T-helper 17 cell (primary cell): ENCODE measurements around the gene PRPF40B. TPM values are rescaled to one million over a fixed set of nuclear protein-coding genes. Genes with fewer than 3 reads are reported as not detected.
A peak's percentile ranks its signal among the peaks of the same experiment; 100 is the strongest.

ENCODE experiments used
- ATAC-seq: fragments of 150-1000 bp; cut with Tn5 transposase; 2 replicates; pipeline ENCODE4 v1.10.0; 2021; ENCODE audit warnings: mild to moderate bottlenecking, moderate library complexity
- DNase-seq, 3 donors: peaks; one replicate each; pipeline versions ENCODE4 v3.0.0 to v3.0.0-alpha.2; 2020 to 2021
- H3K9me3 ChIP-seq: one replicate; pipeline ENCODE4 v1.7.0; 2013; ENCODE audit warnings: low read length, mild to moderate bottlenecking; ENCODE audit not compliant: control insufficient read depth, poor library complexity, severe bottlenecking
- H3K27ac Mint-ChIP-seq: one replicate; pipeline ENCODE4 v1.8.0; 2022; ENCODE audit warnings: mild to moderate bottlenecking, moderate library complexity, mixed read lengths
- H3K27me3 Mint-ChIP-seq: one replicate; pipeline ENCODE4 v1.8.0; 2022; ENCODE audit warnings: mixed read lengths
- H3K36me3 Mint-ChIP-seq: one replicate; pipeline ENCODE4 v1.8.0; 2022; ENCODE audit warnings: low read depth, mixed read lengths
- H3K4me1 Mint-ChIP-seq: one replicate; pipeline ENCODE4 v1.8.0; 2022; ENCODE audit warnings: mild to moderate bottlenecking, mixed read lengths
- H3K4me3 Mint-ChIP-seq: one replicate; pipeline ENCODE4 v1.8.0; 2022; ENCODE audit warnings: mild to moderate bottlenecking, moderate library complexity, mixed read lengths
- total RNA-seq, 4 donors: library from RNA in 2 of 4; stranded (reverse) in 2 of 4; gene quantifications; one replicate each; pipeline ENCODE4 v1.2.3 and lab custom pipeline; 2022 to 2026

The PRPF40B gene
- total RNA-seq, 2 donors from 2014 or later: 5.6 to 7.1 TPM

DNA sequence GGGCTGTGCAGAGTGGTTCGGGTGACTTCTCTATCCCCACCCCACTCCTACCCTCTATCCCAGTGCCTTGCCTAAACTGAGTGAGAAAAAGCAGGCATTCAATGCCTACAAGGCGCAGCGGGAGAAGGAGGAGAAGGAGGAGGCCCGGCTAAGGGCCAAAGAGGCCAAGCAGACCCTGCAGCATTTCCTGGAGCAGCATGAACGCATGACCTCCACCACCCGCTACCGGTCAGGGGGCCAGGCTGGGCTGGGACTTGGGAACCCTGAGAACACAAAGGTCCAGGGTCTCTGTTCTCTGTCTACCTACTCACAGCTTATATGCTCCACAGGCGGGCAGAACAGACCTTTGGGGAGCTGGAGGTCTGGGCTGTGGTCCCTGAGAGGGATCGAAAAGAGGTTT is 11.7 kb downstream of the PRPF40B start:
- ATAC-seq (no peak), DNase-seq (no peak)
- Mint-ChIP-seq H3K27me3 (no peaks in the 10 kb centered on the region), H3K4me3 (no peak overlapping the region), H3K27ac (no peak overlapping the region), H3K4me1 (peaks cover 19% of the 10 kb centered on the region), H3K36me3 (no peaks in the 10 kb centered on the region)
- no peaks in the 10 kb centered on the region for H3K9me3 ChIP-seq

DNA sequence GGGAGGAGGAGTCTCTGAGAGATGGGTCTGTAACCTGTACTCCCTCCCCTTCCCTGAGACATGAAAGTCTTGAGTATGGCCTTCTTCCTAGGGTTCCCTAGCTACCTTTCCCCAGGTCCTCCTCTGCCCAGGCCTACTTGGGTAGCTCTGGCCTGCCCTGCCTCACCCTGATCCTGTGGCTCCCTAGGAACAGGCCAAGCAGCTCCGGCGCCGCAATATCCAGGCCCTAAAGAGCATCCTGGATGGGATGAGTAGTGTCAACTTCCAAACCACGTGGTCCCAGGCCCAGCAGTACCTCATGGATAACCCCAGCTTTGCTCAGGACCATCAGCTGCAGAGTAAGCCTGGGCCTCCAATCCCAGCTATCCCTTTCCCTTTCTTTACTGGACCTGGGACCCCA is 12.3 kb downstream of the PRPF40B start:
- H3K9me3 ChIP-seq: no peaks in the 10 kb centered on the region
- no peaks in the 10 kb centered on the region for H3K27me3 Mint-ChIP-seq
- no peaks in the 10 kb centered on the region for H3K36me3 Mint-ChIP-seq
- no peak overlapping the region for H3K4me3 Mint-ChIP-seq
- H3K27ac Mint-ChIP-seq: peak overlapping the region; percentile 29
- peaks cover 22% of the 10 kb centered on the region for H3K4me1 Mint-ChIP-seq
- DNase-seq (no peak), ATAC-seq (no peak)

GRCh38 chr12:49636574-49636973 is 13.2 kb downstream of the PRPF40B start:
- ATAC-seq: no peak
- no peaks in the 10 kb centered on the region for H3K9me3 ChIP-seq
- DNase-seq: no peak
- no peak overlapping the region for H3K4me3 Mint-ChIP-seq
- no peaks in the 10 kb centered on the region for H3K27me3 Mint-ChIP-seq
- peaks cover 24% of the 10 kb centered on the region for H3K4me1 Mint-ChIP-seq
- H3K27ac Mint-ChIP-seq: peak overlapping the region; percentile 29
- no peaks in the 10 kb centered on the region for H3K36me3 Mint-ChIP-seq

DNA sequence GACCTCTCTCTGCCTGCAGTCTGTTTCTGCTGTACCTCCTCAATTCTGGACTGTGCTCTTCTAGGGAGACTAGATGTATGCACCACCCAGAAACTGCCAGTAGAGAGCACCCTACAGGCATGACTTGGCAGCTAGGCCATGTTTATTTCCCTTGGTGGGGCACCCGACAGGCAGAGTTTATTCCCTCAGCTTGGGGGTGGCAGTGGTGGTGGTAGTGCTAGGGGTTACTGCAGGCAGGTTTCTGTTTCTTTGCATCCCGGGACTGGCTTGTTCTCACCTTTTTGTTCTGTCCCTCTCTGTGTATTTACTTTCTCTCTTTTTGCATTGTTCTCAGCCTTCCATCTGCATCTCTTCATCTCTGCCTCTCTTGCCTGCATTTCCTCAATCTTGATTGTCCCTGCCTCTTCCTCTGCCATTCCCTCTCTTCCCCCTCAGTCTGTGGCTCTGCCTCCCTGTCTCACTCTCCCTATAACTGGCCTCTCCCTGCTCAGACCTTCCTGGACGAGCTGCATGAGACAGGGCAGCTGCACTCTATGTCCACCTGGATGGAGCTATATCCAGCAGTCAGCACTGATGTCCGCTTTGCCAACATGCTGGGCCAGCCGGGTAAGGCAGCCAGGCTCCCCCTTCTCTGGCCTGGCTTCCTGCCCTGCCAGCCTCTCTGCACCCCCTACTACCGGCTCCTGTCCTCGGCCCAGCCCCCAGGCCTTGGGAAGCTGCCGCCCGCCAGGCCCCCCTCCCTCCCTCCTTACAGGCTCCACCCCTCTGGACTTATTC is 13.8 kb downstream of the PRPF40B start:
- ATAC-seq: peak; percentile 97

DNA sequence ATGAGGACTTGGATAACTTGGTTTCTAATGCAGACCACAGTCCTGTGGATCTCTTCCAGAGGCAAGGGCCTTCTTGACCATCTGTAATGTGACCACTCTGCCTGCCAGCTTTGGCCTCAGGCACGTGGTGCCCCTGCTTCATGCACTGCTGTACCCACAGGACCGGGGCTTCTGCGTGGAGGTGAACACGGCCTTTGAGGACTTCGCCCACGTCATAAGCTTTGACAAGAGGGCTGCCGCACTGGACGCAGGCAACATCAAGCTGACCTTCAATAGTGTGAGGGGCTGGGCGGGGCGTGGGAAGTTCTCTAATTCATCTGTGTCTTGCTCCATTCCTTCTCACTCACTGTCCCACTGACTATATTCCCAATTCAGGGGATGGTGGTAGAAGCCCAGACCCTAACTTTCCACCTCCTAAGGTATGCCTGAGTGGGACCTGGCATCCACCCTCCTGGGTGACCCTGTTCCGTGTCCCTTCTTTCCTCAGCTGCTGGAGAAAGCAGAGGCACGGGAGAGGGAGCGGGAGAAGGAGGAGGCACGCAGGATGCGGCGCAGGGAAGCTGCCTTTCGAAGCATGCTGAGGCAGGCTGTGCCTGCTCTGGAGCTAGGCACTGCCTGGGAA is 18.5 kb downstream of the PRPF40B start:
- H3K4me3 Mint-ChIP-seq: no peak overlapping the region
- no peaks in the 10 kb centered on the region for H3K27me3 Mint-ChIP-seq

More for the DNA sequence above, 13.8 kb downstream of the PRPF40B start:
- Mint-ChIP-seq H3K27ac (peak overlapping the region; percentile 29), H3K4me1 (peaks cover 20% of the 10 kb centered on the region), H3K27me3 (no peaks in the 10 kb centered on the region), H3K4me3 (no peak overlapping the region), H3K36me3 (no peaks in the 10 kb centered on the region)
- H3K9me3 ChIP-seq: no peaks in the 10 kb centered on the region
- DNase-seq: peak in 2 of 3 donors; percentile 27 to 30

DNA sequence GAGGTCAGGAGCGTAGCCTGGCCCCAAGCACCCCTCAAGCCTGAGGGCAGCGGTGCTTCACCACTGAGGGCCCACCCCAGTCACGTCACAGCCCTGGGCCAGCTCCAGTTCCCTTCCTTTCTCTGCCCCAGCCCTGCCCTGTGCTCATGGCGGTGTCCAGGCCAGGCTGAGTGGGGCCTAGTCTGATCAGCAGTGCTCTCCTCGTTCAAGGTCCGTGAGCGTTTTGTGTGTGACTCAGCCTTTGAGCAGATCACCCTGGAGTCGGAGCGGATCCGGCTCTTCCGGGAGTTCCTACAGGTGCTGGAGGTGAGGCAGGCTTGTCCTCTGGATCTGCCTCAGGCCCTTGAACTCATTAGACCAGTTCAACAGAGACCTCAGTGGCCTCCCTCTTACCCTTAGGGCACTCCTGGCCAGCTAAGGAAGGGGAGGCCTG is 19.0 kb downstream of the PRPF40B start:
- Mint-ChIP-seq H3K36me3 (peaks cover 2% of the 10 kb centered on the region), H3K27me3 (no peaks in the 10 kb centered on the region), H3K4me3 (no peak overlapping the region), H3K27ac (peak overlapping the region; percentile 47), H3K4me1 (peaks cover 18% of the 10 kb centered on the region)
- ATAC-seq (no peak), DNase-seq (no peak)
- H3K9me3 ChIP-seq: no peaks in the 10 kb centered on the region

More for the DNA sequence above, 18.5 kb downstream of the PRPF40B start:
- ATAC-seq: no peak
- no peaks in the 10 kb centered on the region for H3K9me3 ChIP-seq
- DNase-seq: no peak
- Mint-ChIP-seq H3K27ac (peak overlapping the region; percentile 47), H3K36me3 (peaks cover 2% of the 10 kb centered on the region), H3K4me1 (peaks cover 23% of the 10 kb centered on the region)

DNA sequence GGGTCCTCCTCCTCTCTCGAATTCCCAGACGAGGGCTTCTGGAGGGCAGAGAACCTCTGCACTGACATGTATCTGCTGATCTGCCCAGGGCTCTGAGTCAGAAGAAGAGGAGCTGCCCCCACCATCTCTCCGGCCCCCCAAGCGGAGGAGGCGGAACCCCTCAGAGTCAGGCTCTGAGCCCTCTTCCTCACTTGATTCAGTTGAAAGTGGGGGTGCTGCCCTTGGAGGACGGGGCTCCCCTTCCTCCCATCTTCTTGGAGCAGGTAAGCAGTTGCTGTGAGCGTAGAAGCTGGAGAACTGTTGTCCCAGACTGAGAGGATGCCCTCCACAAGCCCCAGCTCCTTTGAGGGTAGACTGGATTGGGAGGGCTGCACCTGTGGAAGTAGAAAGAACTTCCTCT is 19.8 kb downstream of the PRPF40B start:
- ATAC-seq (no peak), DNase-seq (no peak)
- H3K4me1 Mint-ChIP-seq: peaks cover 18% of the 10 kb centered on the region
- H3K27ac Mint-ChIP-seq: peak overlapping the region; percentile 34
- H3K9me3 ChIP-seq: no peaks in the 10 kb centered on the region
- H3K36me3 Mint-ChIP-seq: peaks cover 2% of the 10 kb centered on the region
- no peak overlapping the region for H3K4me3 Mint-ChIP-seq
- H3K27me3 Mint-ChIP-seq: no peaks in the 10 kb centered on the region

DNA sequence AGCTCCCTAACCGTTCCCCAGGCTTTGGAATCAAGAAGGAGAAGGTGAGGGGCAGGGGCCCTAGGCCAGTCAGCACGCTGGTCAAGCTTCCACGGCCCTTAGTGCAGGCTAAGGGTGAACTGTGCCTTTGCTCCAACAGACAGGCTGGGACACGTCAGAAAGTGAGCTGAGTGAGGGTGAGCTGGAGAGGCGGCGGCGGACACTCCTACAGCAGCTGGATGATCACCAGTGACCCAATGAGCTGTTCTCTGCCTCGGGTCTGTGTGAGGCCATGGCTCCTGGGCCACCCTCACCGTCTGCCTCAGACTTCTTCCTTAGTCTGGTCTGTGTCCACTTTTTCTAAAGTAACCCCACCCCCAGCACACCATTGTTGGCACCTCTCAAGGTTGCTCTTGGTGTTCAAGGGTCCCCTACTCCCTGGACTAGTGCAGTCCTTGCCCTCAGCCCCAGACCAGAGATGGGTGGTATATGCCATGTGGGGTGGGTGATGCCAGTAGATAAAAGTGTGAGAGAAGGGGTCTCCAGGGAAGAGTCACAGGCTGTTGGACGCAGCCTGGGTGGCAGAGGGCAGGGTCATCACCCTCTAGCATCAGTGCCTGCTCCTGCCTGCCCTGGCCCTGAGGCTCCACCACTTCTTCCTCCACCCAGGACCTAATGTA is 20.7 kb downstream of the PRPF40B start:
- H3K36me3 Mint-ChIP-seq: peaks cover 2% of the 10 kb centered on the region
- peak; percentile 26 for ATAC-seq
- H3K4me3 Mint-ChIP-seq: no peak overlapping the region
- H3K9me3 ChIP-seq: no peaks in the 10 kb centered on the region
- peaks cover 18% of the 10 kb centered on the region for H3K4me1 Mint-ChIP-seq
- H3K27ac Mint-ChIP-seq: peak overlapping the region; percentile 90
- no peak for DNase-seq
- H3K27me3 Mint-ChIP-seq: no peaks in the 10 kb centered on the region

- Mint-ChIP-seq H3K27ac (peak overlapping the region; percentile 90), H3K4me3 (peak overlapping the region; percentile 7), H3K4me1 (peaks cover 15% of the 10 kb centered on the region), H3K27me3 (no peaks in the 10 kb centered on the region), H3K36me3 (peaks cover 2% of the 10 kb centered on the region)
- H3K9me3 ChIP-seq: no peaks in the 10 kb centered on the region
- peak; percentile 68 to 77 (median 69) for DNase-seq
- ATAC-seq: peak; percentile 96
These were observed 21.2 kb downstream of the PRPF40B start for GRCh38 chr12:49644620-49644994.

GRCh38 chr12:49645146-49646039 is 22.0 kb downstream of the PRPF40B start:
- Mint-ChIP-seq H3K27ac (peak overlapping the region; percentile 90), H3K4me3 (no peak overlapping the region), H3K4me1 (peaks cover 19% of the 10 kb centered on the region), H3K27me3 (no peaks in the 10 kb centered on the region), H3K36me3 (peaks cover 5% of the 10 kb centered on the region)
- no peak for ATAC-seq
- no peaks in the 10 kb centered on the region for H3K9me3 ChIP-seq
- DNase-seq: no peak

- no peak for DNase-seq
- no peak overlapping the region for H3K4me3 Mint-ChIP-seq
- peak overlapping the region; percentile 90 for H3K27ac Mint-ChIP-seq
These were observed 23.0 kb downstream of the PRPF40B start for GRCh38 chr12:49646331-49646830.

GRCh38 chr12:49646871-49647654 is 23.7 kb downstream of the PRPF40B start:
- no peaks in the 10 kb centered on the region for H3K9me3 ChIP-seq
- H3K36me3 Mint-ChIP-seq: peaks cover 5% of the 10 kb centered on the region
- peaks cover 17% of the 10 kb centered on the region for H3K4me1 Mint-ChIP-seq
- no peak for ATAC-seq
- H3K27ac Mint-ChIP-seq: peak overlapping the region; percentile 90
- H3K27me3 Mint-ChIP-seq: no peaks in the 10 kb centered on the region
- H3K4me3 Mint-ChIP-seq: no peak overlapping the region
- DNase-seq: no peak

More at GRCh38 chr12:49646331-49646830, 23.0 kb downstream of the PRPF40B start:
- Mint-ChIP-seq H3K36me3 (peaks cover 5% of the 10 kb centered on the region), H3K4me1 (peaks cover 17% of the 10 kb centered on the region), H3K27me3 (no peaks in the 10 kb centered on the region)
- H3K9me3 ChIP-seq: no peaks in the 10 kb centered on the region
- ATAC-seq: no peak
